Right lobe of liver (tissue), 4 donors: ENCODE data around the gene HSPA4.

ENCODE experiments used
- POLR2A ChIP-seq: fragments of 450-650 bp; IDR thresholded peaks from one replicate; pipeline ENCODE4 v1.6.1; 2017; ENCODE audit warnings: antibody characterized with exemption, mild to moderate bottlenecking
- TF ChIP-seq, protein P1 (sequence below), 4 donors: fragments of 200-600 bp in 3 of 4; fragments of 450-650 bp in 1 of 4; IDR thresholded peaks; one replicate each; pipeline versions ENCODE4 v1.5.1 to v1.8.0; 2016 to 2022; ENCODE audit warnings: antibody characterized with exemption in 4 of 4, mild to moderate bottlenecking in 2 of 4
- donor health status: DM: no; HTN: no; CAD: no.
- donor health status: DM: no; HTN: no; CAD: no.
- donor health status: DM: no; HTN: yes; CAD: no.

DNA sequence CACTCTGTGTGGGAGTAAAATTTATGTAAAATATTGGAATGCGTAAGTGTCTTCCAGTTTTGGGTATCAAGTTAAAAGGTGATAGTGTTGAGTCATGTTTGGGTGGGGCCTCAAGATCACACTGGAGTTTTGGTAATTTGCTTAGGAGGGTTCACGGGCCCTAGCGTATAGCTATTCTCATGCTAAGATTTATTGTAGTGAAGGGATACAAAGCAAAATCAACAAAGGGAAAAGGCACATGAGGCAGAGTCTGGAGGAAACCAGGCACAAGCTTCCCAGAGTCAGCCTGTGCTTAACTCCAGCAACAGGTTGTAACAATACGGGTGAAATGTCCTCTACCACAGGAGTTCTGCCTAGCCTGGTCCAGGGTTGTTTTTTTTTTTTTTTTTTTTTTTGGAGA lies 20.2 kb downstream of the HSPA4 start:
- TF ChIP-seq, protein P1, sequence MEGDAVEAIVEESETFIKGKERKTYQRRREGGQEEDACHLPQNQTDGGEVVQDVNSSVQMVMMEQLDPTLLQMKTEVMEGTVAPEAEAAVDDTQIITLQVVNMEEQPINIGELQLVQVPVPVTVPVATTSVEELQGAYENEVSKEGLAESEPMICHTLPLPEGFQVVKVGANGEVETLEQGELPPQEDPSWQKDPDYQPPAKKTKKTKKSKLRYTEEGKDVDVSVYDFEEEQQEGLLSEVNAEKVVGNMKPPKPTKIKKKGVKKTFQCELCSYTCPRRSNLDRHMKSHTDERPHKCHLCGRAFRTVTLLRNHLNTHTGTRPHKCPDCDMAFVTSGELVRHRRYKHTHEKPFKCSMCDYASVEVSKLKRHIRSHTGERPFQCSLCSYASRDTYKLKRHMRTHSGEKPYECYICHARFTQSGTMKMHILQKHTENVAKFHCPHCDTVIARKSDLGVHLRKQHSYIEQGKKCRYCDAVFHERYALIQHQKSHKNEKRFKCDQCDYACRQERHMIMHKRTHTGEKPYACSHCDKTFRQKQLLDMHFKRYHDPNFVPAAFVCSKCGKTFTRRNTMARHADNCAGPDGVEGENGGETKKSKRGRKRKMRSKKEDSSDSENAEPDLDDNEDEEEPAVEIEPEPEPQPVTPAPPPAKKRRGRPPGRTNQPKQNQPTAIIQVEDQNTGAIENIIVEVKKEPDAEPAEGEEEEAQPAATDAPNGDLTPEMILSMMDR (IDR thresholded peaks at IDR 0.05), result no peak
- no peak for TF ChIP-seq POLR2A
